OCI-LY7 (cell line): ENCODE measurements around the gene TEX29. TPM values are rescaled to one million over a fixed set of nuclear protein-coding genes. Genes with fewer than 3 reads are reported as not detected.

ENCODE experiments used
- BruUV-seq: library from RNA; stranded (reverse); fragments of 400-500 nt; replicated peaks from 2 replicates; lab custom pipeline; 2021; lab: Mats Ljungman, UMichigan
- CTCF ChIA-PET: fragments of 300-600 bp; sonication (Branson Sonifier 250); formaldehyde crosslinking; loops from one replicate; lab custom pipeline; 2022; ENCODE audit warnings: antibody characterized with exemption; ENCODE audit not compliant: unreplicated experiment; lab: Charles Lee
- POLR2A ChIA-PET: fragments of 300-600 bp; sonication (Branson Sonifier 250); formaldehyde crosslinking; loops from one replicate; lab custom pipeline; 2022; ENCODE audit warnings: antibody characterized with exemption; lab: Charles Lee
- DNase-seq: peaks from one replicate; pipeline ENCODE4 v3.0.0-alpha.2; 2015; ENCODE audit warnings: low spot score
- H2AFZ ChIP-seq: fragments of 200-600 bp; sonication (generic), shearing (Covaris generic); 2 replicates; pipeline ENCODE4 v1.6.1; 2014; ENCODE audit warnings: mild to moderate bottlenecking, antibody characterized with exemption, low read length, moderate library complexity
- H3K27ac ChIP-seq: fragments of 200-600 bp; sonication (generic); 2 replicates; pipeline ENCODE4 v1.5.1; 2014; ENCODE audit warnings: mixed run types, low read depth, mild to moderate bottlenecking, moderate library complexity, low read length, inconsistent platforms; ENCODE audit not compliant: poor library complexity, severe bottlenecking
- H3K36me3 ChIP-seq: fragments of 200-600 bp; sonication (generic); 2 replicates; pipeline ENCODE4 v1.6.1; 2014; ENCODE audit warnings: mild to moderate bottlenecking, antibody characterized with exemption, low read length, moderate library complexity, mixed read lengths; ENCODE audit not compliant: insufficient read depth
- H3K4me1 ChIP-seq: fragments of 200-600 bp; sonication (generic); 2 replicates; pipeline ENCODE4 v1.5.1; 2014; ENCODE audit warnings: mild to moderate bottlenecking, low read length; ENCODE audit not compliant: insufficient read depth, poor library complexity, severe bottlenecking
- H3K4me2 ChIP-seq: fragments of 200-600 bp; sonication (generic); 2 replicates; pipeline ENCODE4 v1.6.1; 2014; ENCODE audit warnings: mild to moderate bottlenecking, low read length
- H3K4me3 ChIP-seq: fragments of 200-600 bp; sonication (generic); 2 replicates; pipeline ENCODE4 v1.5.1; 2014; ENCODE audit warnings: mild to moderate bottlenecking, low read depth, low read length; ENCODE audit not compliant: poor library complexity, severe bottlenecking
- H3K79me2 ChIP-seq: fragments of 200-600 bp; sonication (generic); 2 replicates; pipeline ENCODE4 v1.6.1; 2016; ENCODE audit warnings: low read depth, mild to moderate bottlenecking, low read length, moderate library complexity, mixed read lengths; ENCODE audit not compliant: insufficient read depth
- H3K9me2 ChIP-seq: fragments of 200-600 bp; sonication (generic); 2 replicates; pipeline ENCODE4 v1.6.1; 2016; ENCODE audit warnings: mild to moderate bottlenecking, low read length, mixed read lengths; ENCODE audit not compliant: insufficient read depth
- H3K9me3 ChIP-seq: fragments of 200-600 bp; sonication (generic); 2 replicates; pipeline ENCODE4 v1.6.1; 2014; ENCODE audit warnings: mild to moderate bottlenecking, mixed run types, low read length, mixed read lengths
- H4K20me1 ChIP-seq: fragments of 200-600 bp; sonication (generic); 2 replicates; pipeline ENCODE4 v1.6.1; 2014; ENCODE audit warnings: mild to moderate bottlenecking, antibody characterized with exemption, low read length, moderate library complexity, mixed read lengths; ENCODE audit not compliant: insufficient read depth
- CTCF ChIP-seq: fragments of 200-600 bp; sonication (generic); conservative IDR thresholded peaks from 2 replicates; pipeline ENCODE4 v1.5.1; 2014; ENCODE audit warnings: mild to moderate bottlenecking, antibody characterized with exemption, low read length, moderate library complexity, mixed read lengths
- EZH2phosphoT487 ChIP-seq: fragments of 200-600 bp; sonication (generic); IDR thresholded peaks from 2 replicates; pipeline ENCODE4 v1.6.1; 2018; ENCODE audit warnings: low read depth, borderline replicate concordance, mild to moderate bottlenecking, mixed run types, antibody characterized with exemption, low read length, moderate library complexity, mixed read lengths
- intact Hi-C: fragments of 100-400 bp; cut with micrococcal nuclease; formaldehyde crosslinking; loops from one replicate; pipeline ENCODE4 v1.10.0; 2022; ENCODE audit not compliant: unreplicated experiment
- total RNA-seq, 2 experiments: library from RNA; depleted of rRNA in 1 of 2; stranded (reverse); fragments of >200 nt in 1 of 2; shearing (Covaris generic) in 1 of 2; gene quantifications; 2 replicates each; pipeline ENCODE4 v1.2.3, GENCODE V29; 2014 to 2022

Gene TEX29
- total RNA-seq, 2 experiments from 2014 or later, result not detected

- Histone ChIP-seq H3K27ac (no peak overlapping the region), H4K20me1 (no peaks in the 10 kb centered on the region), H3K4me3 (no peak overlapping the region), H3K9me2 (no peaks in the 10 kb centered on the region), H3K4me2 (no peak overlapping the region), H3K36me3 (peaks cover 93% of the 10 kb centered on the region), H3K79me2 (no peaks in the 10 kb centered on the region), H3K9me3 (no peaks in the 10 kb centered on the region), H2AFZ (no peak overlapping the region), H3K4me1 (no peaks in the 10 kb centered on the region)
- no peak for DNase-seq
- POLR2A ChIA-PET, result no interaction called here
- BruUV-seq, result no TSS peak
- CTCF ChIA-PET, result no interaction called here
- TF ChIP-seq CTCF (no peak), EZH2phosphoT487 (no peak)
- intact Hi-C loops, result no loop called here
Observed at GRCh38 chr13:111278258-111278657, 42.2 kb upstream of the TEX29 start.

GRCh38 chr13:111278743-111279652, 41.4 kb upstream of the TEX29 start:
- Histone ChIP-seq H3K9me3 (no peaks in the 10 kb centered on the region), H3K36me3 (peaks cover 94% of the 10 kb centered on the region), H3K4me1 (no peaks in the 10 kb centered on the region), H4K20me1 (no peaks in the 10 kb centered on the region), H3K27ac (no peak overlapping the region), H3K4me3 (no peak overlapping the region), H3K4me2 (no peak overlapping the region), H3K9me2 (no peaks in the 10 kb centered on the region), H3K79me2 (no peaks in the 10 kb centered on the region), H2AFZ (no peak overlapping the region)
- ChIA-PET CTCF (no interaction called here), POLR2A (interaction anchor here (1.2 kb wide), 1 partner anchor 48 kb away, joined by 3 read pairs; no protein-coding TSS in a partner anchor)
- DNase-seq, result no peak
- no TSS peak for BruUV-seq
- no peak for TF ChIP-seq CTCF
- no peak for TF ChIP-seq EZH2phosphoT487
- intact Hi-C loops, result no loop called here

- TF ChIP-seq EZH2phosphoT487, result no peak
- no peak for TF ChIP-seq CTCF
- peaks cover 93% of the 10 kb centered on the region for H3K36me3 ChIP-seq
- no peaks in the 10 kb centered on the region for H3K9me3 ChIP-seq
- no TSS peak for BruUV-seq
- CTCF ChIA-PET, result no interaction called here
- H4K20me1 ChIP-seq, result no peaks in the 10 kb centered on the region
- intact Hi-C loops, result no loop called here
- no peaks in the 10 kb centered on the region for H3K79me2 ChIP-seq
- no peaks in the 10 kb centered on the region for H3K9me2 ChIP-seq
- POLR2A ChIA-PET, result interaction anchor here (1.2 kb wide), 1 partner anchor 50 kb away, joined by 3 read pairs; no protein-coding TSS in a partner anchor
- no peak overlapping the region for H3K4me3 ChIP-seq
- no peak overlapping the region for H3K27ac ChIP-seq
- no peak overlapping the region for H2AFZ ChIP-seq
- H3K4me2 ChIP-seq, result no peak overlapping the region
- no peak for DNase-seq
- no peaks in the 10 kb centered on the region for H3K4me1 ChIP-seq
Observed at GRCh38 chr13:111280226-111280625, 40.2 kb upstream of the TEX29 start.
